SK-N-SH treated with all-trans-retinoic acid at 6 μM for 48 hours (cell line): Measurements from ENCODE around the gene FBXO3.
"Not testable (repeated sequence)": the region's sequence is repeated elsewhere in the genome, so short reads cannot be mapped to it uniquely, and the experiment has no call there.

Experiments
- ATAC-seq: fragments of 200-7000 bp; cut with Tn5 transposase; 3 replicates; pipeline ENCODE4 v1.9.1; 2020; ENCODE audit warnings: mild to moderate bottlenecking, moderate library complexity
- ARNTL ChIP-seq: fragments of 450-650 bp; formaldehyde crosslinking; IDR thresholded peaks from 2 replicates; pipeline ENCODE4 v1.5.0; 2020; ENCODE audit warnings: low read depth, mild to moderate bottlenecking, moderate library complexity, borderline replicate concordance
- BACH2 ChIP-seq: fragments of 250-450 bp; sonication (Bioruptor Pico); IDR thresholded peaks from 2 replicates; pipeline ENCODE4 v1.9.0; 2021; ENCODE audit warnings: mild to moderate bottlenecking, borderline replicate concordance
- CSDC2 ChIP-seq: fragments of 250-450 bp; sonication (Bioruptor Pico); IDR thresholded peaks from 2 replicates; pipeline ENCODE4 v1.5.0; 2020; ENCODE audit warnings: mild to moderate bottlenecking, moderate library complexity
- CSRNP3 ChIP-seq: fragments of 250-450 bp; sonication (Bioruptor Pico); IDR thresholded peaks from 2 replicates; pipeline ENCODE4 v1.5.1; 2021; ENCODE audit warnings: mild to moderate bottlenecking, moderate library complexity
- ESRRG ChIP-seq: fragments of 250-450 bp; sonication (Bioruptor Pico); IDR thresholded peaks from 2 replicates; pipeline ENCODE4 v1.6.1; 2021; ENCODE audit warnings: mild to moderate bottlenecking
- GLIS3 ChIP-seq: fragments of 250-450 bp; sonication (Bioruptor Pico); IDR thresholded peaks from 2 replicates; pipeline ENCODE4 v1.5.0; 2020; ENCODE audit warnings: mild to moderate bottlenecking, moderate library complexity
- ISL1 ChIP-seq: fragments of 250-450 bp; sonication (Bioruptor Pico); IDR thresholded peaks from 2 replicates; pipeline ENCODE4 v2.1.2; 2022; ENCODE audit warnings: mild to moderate bottlenecking, moderate library complexity
- OSR1 ChIP-seq: fragments of 250-450 bp; sonication (Bioruptor Pico); IDR thresholded peaks from 2 replicates; pipeline ENCODE4 v1.8.0; 2022; ENCODE audit warnings: moderate library complexity, mild to moderate bottlenecking, inconsistent platforms
- PATZ1 ChIP-seq: fragments of 250-450 bp; sonication (Bioruptor Pico); IDR thresholded peaks from 2 replicates; pipeline ENCODE4 v1.8.0; 2020; ENCODE audit warnings: mild to moderate bottlenecking, moderate library complexity, borderline replicate concordance
- POU6F1 ChIP-seq: fragments of 250-450 bp; sonication (Bioruptor Pico); IDR thresholded peaks from 2 replicates; pipeline ENCODE4 v1.8.0; 2021; ENCODE audit warnings: low read depth, mild to moderate bottlenecking, moderate library complexity, borderline replicate concordance
- PPARA ChIP-seq: fragments of 250-450 bp; sonication (Bioruptor Pico); IDR thresholded peaks from 2 replicates; pipeline ENCODE4 v1.5.0; 2020; ENCODE audit warnings: mild to moderate bottlenecking, borderline replicate concordance
- RARB ChIP-seq: fragments of 250-450 bp; sonication (Bioruptor Pico); IDR thresholded peaks from 2 replicates; pipeline ENCODE4 v1.8.0; 2021; ENCODE audit warnings: mild to moderate bottlenecking, moderate library complexity
- SNAI2 ChIP-seq: fragments of 250-450 bp; sonication (Bioruptor Pico); IDR thresholded peaks from 2 replicates; pipeline ENCODE4 v1.5.0; 2020; ENCODE audit warnings: mild to moderate bottlenecking, moderate library complexity
- TOX ChIP-seq: fragments of 250-450 bp; sonication (Bioruptor Pico); IDR thresholded peaks from 2 replicates; pipeline ENCODE4 v1.8.0; 2021; ENCODE audit warnings: mild to moderate bottlenecking, moderate library complexity, borderline replicate concordance
- TSHZ2 ChIP-seq: fragments of 250-450 bp; sonication (Bioruptor Pico); IDR thresholded peaks from 2 replicates; pipeline ENCODE4 v1.5.0; 2020; ENCODE audit warnings: mild to moderate bottlenecking, moderate library complexity
- ZC3H10 ChIP-seq: fragments of 250-450 bp; sonication (Bioruptor Pico); IDR thresholded peaks from 2 replicates; pipeline ENCODE4 v1.5.1; 2021; ENCODE audit warnings: mild to moderate bottlenecking, moderate library complexity
- ZFP3 ChIP-seq: fragments of 250-450 bp; sonication (Bioruptor Pico); IDR thresholded peaks from 2 replicates; pipeline ENCODE4 v1.5.0; 2020; ENCODE audit warnings: mild to moderate bottlenecking, moderate library complexity
- ZFP30 ChIP-seq: fragments of 450-650 bp; formaldehyde crosslinking; IDR thresholded peaks from 2 replicates; pipeline ENCODE4 v1.5.0; 2022; ENCODE audit warnings: mild to moderate bottlenecking, moderate library complexity
- ZNF70 ChIP-seq: fragments of 450-650 bp; formaldehyde crosslinking; IDR thresholded peaks from 2 replicates; pipeline ENCODE4 v1.5.0; 2020; ENCODE audit warnings: mild to moderate bottlenecking, moderate library complexity
- ZNF8 ChIP-seq: fragments of 450-650 bp; formaldehyde crosslinking; IDR thresholded peaks from 2 replicates; pipeline ENCODE4 v1.5.0; 2020; ENCODE audit warnings: mild to moderate bottlenecking, moderate library complexity

FBXO3 gene

GRCh38 chr11:33731723-33732531, 42.4 kb downstream of the FBXO3 start:
- TF ChIP-seq OSR1 (CRISPR knock-in tag) = no peak
- no peak for TF ChIP-seq POU6F1 (CRISPR knock-in tag)
- TF ChIP-seq RARB (CRISPR knock-in tag) = no peak
- no peak for TF ChIP-seq ZNF8 (CRISPR knock-in tag)
- TF ChIP-seq GLIS3 (CRISPR knock-in tag) = no peak
- no peak for TF ChIP-seq BACH2 (CRISPR knock-in tag)
- no peak for TF ChIP-seq SNAI2 (CRISPR knock-in tag)
- no peak for TF ChIP-seq CSRNP3 (CRISPR knock-in tag)
- no peak for TF ChIP-seq ARNTL (CRISPR knock-in tag)
- TF ChIP-seq CSDC2 (CRISPR knock-in tag) = no peak
- no peak for TF ChIP-seq PPARA
- TF ChIP-seq ZNF70 = no peak
- no peak for TF ChIP-seq ZFP3 (CRISPR knock-in tag)
- TF ChIP-seq TSHZ2 = no peak
- no peak for ATAC-seq

- ATAC-seq = no peak
- TF ChIP-seq GLIS3 (CRISPR knock-in tag) = no peak
- no peak for TF ChIP-seq ZC3H10
- TF ChIP-seq PPARA = no peak
- TF ChIP-seq CSDC2 (CRISPR knock-in tag) = no peak
- TF ChIP-seq ARNTL (CRISPR knock-in tag) = no peak
- TF ChIP-seq SNAI2 (CRISPR knock-in tag) = no peak
- no peak for TF ChIP-seq ISL1 (CRISPR knock-in tag)
- TF ChIP-seq ZFP30 = no peak
- no peak for TF ChIP-seq TOX
- TF ChIP-seq ZFP3 (CRISPR knock-in tag) = no peak
- no peak for TF ChIP-seq CSRNP3 (CRISPR knock-in tag)
- TF ChIP-seq BACH2 (CRISPR knock-in tag) = no peak
- TF ChIP-seq ESRRG (CRISPR knock-in tag) = no peak
- no peak for TF ChIP-seq POU6F1 (CRISPR knock-in tag)
- no peak for TF ChIP-seq ZNF70
- TF ChIP-seq ZNF8 (CRISPR knock-in tag) = no peak
- no peak for TF ChIP-seq TSHZ2
- TF ChIP-seq PATZ1 (CRISPR knock-in tag) = no peak
- no peak for TF ChIP-seq RARB (CRISPR knock-in tag)
Measured at GRCh38 chr11:33730716-33731115, 43.6 kb downstream of the FBXO3 start.

- not testable (repeated sequence) for ATAC-seq
Measured at GRCh38 chr11:33729072-33729664, 45.2 kb downstream of the FBXO3 start.

- not testable (repeated sequence) for ATAC-seq
Measured at GRCh38 chr11:33727539-33727938, 46.8 kb downstream of the FBXO3 start.
